Dedifferentiated amniotic fluid mesenchymal stem cell (primary cell): Measurements from ENCODE around the gene SHTN1.

Experiments used
- DNase-seq: peaks from one replicate; pipeline ENCODE4 v3.0.0-alpha.2; 2016; ENCODE audit errors: extremely low spot score

The SHTN1 gene

GRCh38 chr10:116984202-116984990, 20.6 kb downstream of the SHTN1 start:
- DNase-seq, result no peak

GRCh38 chr10:116980041-116980440, 24.9 kb downstream of the SHTN1 start:
- DNase-seq, result no peak

- DNase-seq, result no peak
Measured at GRCh38 chr10:116978901-116979300, 26.1 kb downstream of the SHTN1 start.

GRCh38 chr10:116974456-116975005, 30.5 kb downstream of the SHTN1 start:
- DNase-seq, result peak; percentile 65

DNA sequence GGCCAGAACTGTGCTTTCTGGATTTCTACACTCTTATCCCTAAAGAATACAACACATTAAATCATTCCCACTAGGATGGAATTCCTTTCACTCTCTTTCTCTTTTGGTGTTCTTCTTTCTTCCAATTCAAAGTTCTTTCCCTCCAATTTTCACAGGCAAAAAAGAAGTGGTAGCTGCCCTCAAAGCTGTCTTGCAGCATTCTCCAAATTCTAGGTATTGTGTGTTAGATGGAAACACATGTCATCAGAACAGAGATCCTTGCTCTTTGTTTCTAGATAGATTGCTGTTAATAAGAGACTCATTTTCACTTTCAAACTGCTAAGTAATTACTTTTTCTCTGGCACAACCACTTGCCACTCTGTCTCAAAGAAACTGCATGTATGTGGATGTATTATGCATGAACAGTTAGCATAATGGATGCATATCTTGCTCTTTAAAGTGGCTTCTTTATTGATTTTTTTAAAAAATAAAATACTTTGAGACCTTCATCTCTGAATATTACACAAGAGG, 31.0 kb downstream of the SHTN1 start:
- DNase-seq, result no peak

- DNase-seq, result no peak
Measured at GRCh38 chr10:116973371-116973905, 31.5 kb downstream of the SHTN1 start.

DNA sequence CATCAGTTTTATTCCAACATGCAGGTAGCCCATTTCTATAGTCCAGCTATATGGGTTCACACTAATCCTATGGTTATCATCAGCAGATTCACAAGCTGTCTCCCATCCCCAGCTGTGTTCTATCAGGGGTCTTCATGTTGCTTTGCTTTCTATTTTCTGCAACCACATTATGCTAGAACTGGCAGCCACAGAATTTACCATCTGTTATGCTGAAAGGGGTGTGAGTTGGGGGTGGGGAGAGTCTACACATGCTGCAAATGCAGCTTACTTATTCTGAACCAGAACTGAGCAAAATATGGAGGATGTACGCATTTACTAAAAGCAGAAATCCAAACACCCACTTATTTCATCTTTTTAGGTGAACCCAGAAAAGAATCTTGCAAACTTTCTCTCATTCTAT, 32.9 kb downstream of the SHTN1 start:
- DNase-seq, result no peak

DNA sequence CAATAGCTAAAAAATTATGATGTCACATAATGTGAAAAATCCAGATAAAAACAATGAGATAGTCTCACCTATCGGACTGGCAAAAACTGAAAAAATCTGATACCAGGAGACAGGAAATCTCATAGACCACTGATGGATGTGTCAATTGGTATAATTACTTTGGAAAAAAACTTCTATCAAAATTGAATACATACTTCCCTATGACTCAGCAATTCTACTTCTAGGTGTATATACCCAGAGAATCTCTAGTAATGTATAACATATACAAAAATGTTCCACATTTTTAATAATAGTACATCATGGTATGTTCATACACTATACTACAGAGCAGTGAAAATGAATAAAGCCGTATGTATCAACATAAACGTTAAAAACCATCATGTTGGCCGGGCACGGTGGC, 34.9 kb downstream of the SHTN1 start:
- DNase-seq, result no peak

DNA sequence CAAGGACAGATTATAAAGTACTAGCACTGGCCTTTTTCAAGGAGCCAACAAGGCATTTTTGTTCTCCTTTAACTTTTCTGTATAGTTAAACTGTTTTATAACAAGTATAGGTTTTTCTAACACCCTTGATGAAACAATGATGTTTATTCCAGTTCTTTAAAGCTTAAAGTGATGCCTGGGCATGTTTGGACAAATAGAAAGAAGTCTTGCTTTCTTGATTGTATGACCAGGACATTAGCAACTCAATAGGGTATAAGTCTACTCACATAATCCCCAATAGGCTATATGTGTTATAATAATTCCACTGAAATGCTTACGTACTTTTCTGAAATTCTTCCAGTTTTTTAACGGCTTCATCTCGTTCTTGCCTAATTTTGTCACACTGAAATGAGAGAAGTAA, 36.7 kb downstream of the SHTN1 start:
- DNase-seq, result no peak

DNA sequence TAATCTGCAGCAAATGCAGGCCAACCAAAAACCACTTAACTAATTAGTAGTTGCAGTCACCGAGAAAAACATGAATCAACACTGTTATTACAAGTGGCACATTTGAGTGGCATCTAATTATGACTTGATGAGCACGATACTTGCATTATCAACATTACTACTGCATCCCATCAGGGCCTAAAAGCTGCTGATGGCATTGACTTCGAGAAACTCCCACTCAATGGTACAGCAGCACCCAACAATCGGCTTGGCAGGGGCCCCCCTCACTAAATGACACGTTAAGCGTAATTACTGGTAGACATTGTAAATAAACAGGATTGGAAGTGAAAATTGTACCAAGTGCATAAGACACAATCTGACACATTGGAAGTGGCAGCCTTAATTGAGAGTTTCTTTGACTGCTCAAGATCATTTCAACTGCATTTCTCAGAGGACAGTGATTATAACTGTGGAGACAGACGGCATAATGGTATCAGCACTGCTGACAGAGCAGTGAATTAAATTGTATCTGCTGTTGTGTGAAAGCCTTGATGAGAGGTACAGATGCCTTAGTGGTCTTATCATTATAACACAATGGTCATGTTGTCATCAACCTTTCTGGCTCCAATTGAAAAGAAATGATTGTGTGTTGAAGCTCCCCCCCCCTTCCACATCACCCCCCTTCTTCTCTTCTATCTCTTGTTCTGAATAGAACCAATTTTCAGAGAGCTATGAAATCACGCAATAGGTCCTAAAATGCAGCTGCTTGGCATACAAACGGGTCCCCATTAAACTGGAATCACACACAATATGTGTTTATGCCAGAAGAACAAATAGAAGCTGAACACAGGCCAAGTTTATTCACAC, 43.4 kb downstream of the SHTN1 start:
- DNase-seq, result no peak

GRCh38 chr10:116960066-116960776, 44.8 kb downstream of the SHTN1 start:
- DNase-seq, result no peak

- DNase-seq, result no peak
Measured at GRCh38 chr10:116952729-116953128, 52.3 kb downstream of the SHTN1 start.

DNA sequence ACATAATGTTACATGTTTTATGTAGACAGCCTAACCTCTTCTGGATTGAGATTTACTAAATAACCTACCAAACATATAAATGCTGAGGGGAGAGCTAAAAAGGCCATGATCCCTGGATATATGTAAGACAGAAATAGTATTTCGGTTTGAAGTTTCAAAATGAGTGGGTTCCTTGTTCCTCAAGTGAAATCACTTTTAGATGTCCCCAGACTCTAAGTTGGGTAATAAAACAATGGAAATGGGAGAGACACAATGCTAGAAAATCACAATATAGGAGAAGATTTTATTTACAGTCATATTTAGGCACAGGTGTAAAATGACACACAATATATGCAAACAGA, 56.5 kb downstream of the SHTN1 start:
- DNase-seq, result no peak

- DNase-seq, result peak; percentile 16
Measured at GRCh38 chr10:116947841-116948529, 57.0 kb downstream of the SHTN1 start.

- DNase-seq, result no peak
Measured at GRCh38 chr10:116944911-116945310, 60.1 kb downstream of the SHTN1 start.

DNA sequence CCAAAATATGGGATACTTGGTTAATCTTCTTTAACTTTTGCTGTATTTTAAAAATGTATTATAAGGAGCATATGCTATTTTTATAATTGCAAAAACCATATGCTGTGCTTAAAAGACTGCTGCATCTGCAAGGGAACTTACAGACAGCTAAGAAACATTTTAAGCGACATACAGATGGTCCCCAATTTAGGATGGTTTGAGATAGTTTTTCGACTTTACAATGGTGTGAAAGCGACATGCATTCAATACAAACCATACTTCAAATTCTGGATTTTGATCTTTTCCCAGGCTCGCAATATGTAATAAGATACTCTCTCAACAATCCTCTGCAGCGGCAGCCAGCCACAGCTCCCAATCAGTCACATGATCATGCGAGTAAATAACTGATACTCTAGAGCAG, 73.2 kb downstream of the SHTN1 start:
- DNase-seq, result no peak

GRCh38 chr10:116926426-116926825, 78.6 kb downstream of the SHTN1 start:
- no peak for DNase-seq

- DNase-seq, result no peak
Measured at GRCh38 chr10:116925056-116925455, 79.9 kb downstream of the SHTN1 start.

DNA sequence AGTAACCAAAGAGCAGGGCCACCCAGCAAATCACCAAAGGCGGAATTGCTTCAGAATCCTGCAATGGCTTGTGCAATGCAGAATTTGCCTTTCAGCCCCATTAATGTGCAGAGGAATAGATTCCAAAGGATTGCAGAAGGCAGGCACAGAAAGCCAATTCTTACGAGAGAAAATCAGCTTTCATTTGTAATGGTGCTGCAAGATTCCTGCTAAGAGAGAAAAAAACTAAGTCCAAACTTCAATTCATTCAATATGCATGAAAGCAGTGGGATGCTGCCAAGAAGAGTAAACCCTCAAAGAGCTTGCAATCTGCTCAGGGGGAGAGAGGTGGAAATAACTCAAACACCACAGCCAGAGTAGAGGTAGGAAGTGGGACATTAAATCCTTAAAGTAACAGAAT, 85.3 kb downstream of the SHTN1 start:
- DNase-seq, result no peak

DNA sequence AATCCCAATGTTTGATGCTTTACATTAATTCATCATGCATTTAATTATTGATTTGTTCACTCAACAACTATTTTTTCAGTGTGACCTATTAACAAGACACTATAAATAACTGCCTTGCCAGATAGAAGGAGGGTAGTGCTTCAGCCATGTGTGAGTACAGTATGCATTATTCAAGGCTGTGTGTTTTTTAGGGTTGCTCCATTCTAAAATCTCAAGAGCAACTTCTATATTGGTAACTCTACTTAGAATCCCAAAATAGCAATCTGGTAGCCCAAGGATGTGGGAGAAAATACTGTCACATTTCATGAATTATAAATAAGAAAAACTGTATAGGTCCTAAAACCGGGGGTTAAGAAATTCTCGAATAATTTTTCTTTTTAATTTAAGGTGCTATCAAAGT, 85.8 kb downstream of the SHTN1 start:
- DNase-seq, result no peak

DNA sequence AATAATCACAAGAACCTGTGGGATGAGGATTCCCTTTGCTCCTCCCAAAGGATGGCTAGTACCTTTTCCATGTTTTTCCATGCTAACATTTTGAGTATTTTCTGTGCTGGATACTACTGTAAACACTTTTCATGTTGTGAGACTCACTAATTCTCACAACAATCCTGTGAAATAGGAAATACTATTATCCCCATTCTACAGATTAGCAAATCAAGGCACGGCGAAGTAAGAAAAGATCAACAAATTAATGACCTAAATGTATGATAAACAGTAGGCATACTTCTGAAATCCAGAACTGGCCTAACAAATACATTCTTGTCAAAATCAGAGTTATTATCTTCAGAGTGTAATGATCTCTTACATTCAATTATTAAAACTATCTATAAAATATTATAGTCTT, 86.4 kb downstream of the SHTN1 start:
- no peak for DNase-seq
